Aorta (tissue), 5 donors: ENCODE measurements around the gene ARHGAP22. TPM values are rescaled to one million over a fixed set of nuclear protein-coding genes. Genes with fewer than 3 reads are reported as not detected.

Experiments
- ATAC-seq: fragments of 200-7000 bp; cut with Tn5 transposase; one replicate; pipeline ENCODE4 v1.9.1; 2022; ENCODE audit warnings: moderate library complexity; ENCODE audit not compliant: low FRiP score
- DNase-seq, 2 donors: peaks; one replicate each; pipeline ENCODE4 v3.0.0-alpha.2; 2020
- H3K27ac ChIP-seq, 2 donors: one replicate each; pipeline ENCODE4 v1.5.1; 2013; ENCODE audit warnings: low read length in 2 of 2, mild to moderate bottlenecking in 2 of 2, moderate library complexity in 2 of 2, control low read depth in 1 of 2, inconsistent platforms in 1 of 2, low read depth in 1 of 2
- H3K27me3 ChIP-seq, 2 donors: one replicate each; pipeline ENCODE4 v1.6.1; 2013; ENCODE audit warnings: control low read depth in 1 of 2, low read length in 1 of 2, mild to moderate bottlenecking in 1 of 2, moderate library complexity in 1 of 2; ENCODE audit not compliant: insufficient read depth in 2 of 2, control insufficient read depth in 1 of 2
- H3K36me3 ChIP-seq, 2 donors: one replicate each; pipeline ENCODE4 v1.6.1; 2013; ENCODE audit warnings: control low read depth in 1 of 2, low read length in 1 of 2, mild to moderate bottlenecking in 1 of 2; ENCODE audit not compliant: insufficient read depth in 2 of 2, control insufficient read depth in 1 of 2
- H3K4me1 ChIP-seq, 2 donors: one replicate each; pipeline ENCODE4 v1.6.1; 2013; ENCODE audit warnings: low read length in 2 of 2, control low read depth in 1 of 2, mild to moderate bottlenecking in 1 of 2, moderate library complexity in 1 of 2; ENCODE audit not compliant: insufficient read depth in 2 of 2, control insufficient read depth in 1 of 2
- H3K4me3 ChIP-seq, 2 donors: one replicate each; pipeline ENCODE4 v1.5.1; 2013; ENCODE audit warnings: low read length in 2 of 2, control low read depth in 1 of 2, mild to moderate bottlenecking in 1 of 2
- H3K9me3 ChIP-seq: one replicate; pipeline ENCODE4 v1.6.1; 2013; ENCODE audit warnings: mild to moderate bottlenecking, low read length; ENCODE audit not compliant: control insufficient read depth
- WGBS, 2 donors: extraction: QIAGEN DNeasy Blood & Tissue Kit; methylation state at CpG; one replicate each; pipeline ENCODE4 v1.1.7; 2013; 5-methylcytosine and 5-hydroxymethylcytosine counted together
- intact Hi-C, 2 donors: fragments of 100-400 bp; cut with DNase I; formaldehyde crosslinking; loops; one replicate each; pipeline versions ENCODE4 v1.14.2 to v1.15.0; 2022
- polyA plus RNA-seq, 2 donors: library from polyadenylated mRNA; stranded (reverse); fragments of 200-250 nt; gene quantifications; one replicate each; pipeline ENCODE4 v1.2.3, GENCODE V29; 2013
- total RNA-seq, 2 donors: library from RNA; stranded (reverse); fragmentation: NEBNext Ultra II Directional; extraction: Animal tissue kit (Norgen Biotek cat#: 25700); gene quantifications; one replicate each; pipeline ENCODE4 v1.2.1, GENCODE V29; 2021
- donor health status: healthy with polysubstance abuse.
- donor health status: Bipolar disorder and iron deficiency.
- donor health status: DM: no; HTN: no; CAD: no.
- donor health status: DM: no; HTN: no; CAD: no.
- donor health status: DM: yes; HTN: yes; CAD: no.

The ARHGAP22 gene
- total and polyA plus RNA-seq, 4 donors: 6.1 to 29.1 (median 17.1) TPM

- no peak for ATAC-seq
- no peaks in the 10 kb centered on the region for H3K36me3 ChIP-seq
- H3K9me3 ChIP-seq: no peaks in the 10 kb centered on the region
- H3K4me1 ChIP-seq: no peaks in the 10 kb centered on the region
- no peak for DNase-seq
- H3K27ac ChIP-seq: no peak overlapping the region
- no peak overlapping the region for H3K4me3 ChIP-seq
- WGBS, 2 donors: 93 to 98% methylated on average over 5 of the region's 5 CpGs
- H3K27me3 ChIP-seq: no peaks in the 10 kb centered on the region
- intact Hi-C loops: loop anchor here in 1 of 2 donors (10.0 kb wide), 1 partner anchor 609 kb away; no protein-coding TSS in a partner anchor
These were observed 48.8 kb downstream of the ARHGAP22 start for GRCh38 chr10:48556065-48556464.

DNA sequence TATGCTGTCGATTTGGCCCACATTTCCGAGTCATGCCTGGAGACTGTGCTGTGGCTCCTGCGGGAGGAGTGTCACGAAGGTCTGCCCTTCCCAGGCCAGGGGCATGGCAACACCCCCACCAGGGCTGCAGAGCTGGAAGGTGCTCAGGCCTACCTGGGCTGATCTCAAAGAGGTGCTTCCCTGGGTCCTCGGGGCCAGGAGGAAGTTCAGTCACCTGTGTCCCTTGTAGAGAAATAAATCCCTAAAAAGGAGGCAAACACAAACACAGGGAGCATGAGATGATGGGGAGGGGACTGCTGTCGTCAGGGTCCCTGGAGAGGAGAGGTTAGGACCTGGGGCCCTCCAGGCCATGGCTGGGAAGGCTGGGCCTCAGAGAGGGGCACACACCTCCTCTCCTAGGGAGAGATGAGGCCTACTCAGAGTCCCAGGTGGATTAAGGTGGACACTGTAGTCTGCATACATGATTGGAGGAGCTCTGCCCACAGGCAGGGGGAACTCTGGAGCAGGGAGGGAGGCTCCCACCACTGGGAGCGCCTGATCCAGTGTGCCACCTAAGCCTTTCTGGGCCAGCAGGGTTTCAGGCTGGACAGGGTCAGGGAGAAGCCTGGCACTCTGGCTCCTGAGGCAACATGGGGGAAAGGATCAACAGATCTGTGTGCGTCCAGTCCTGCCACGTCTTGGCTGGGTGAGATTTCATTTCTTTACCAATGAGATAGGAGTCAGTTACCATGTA lies 49.4 kb downstream of the ARHGAP22 start:
- no peaks in the 10 kb centered on the region for H3K9me3 ChIP-seq
- H3K27ac ChIP-seq: no peak overlapping the region
- no peaks in the 10 kb centered on the region for H3K36me3 ChIP-seq
- H3K27me3 ChIP-seq: no peaks in the 10 kb centered on the region
- H3K4me1 ChIP-seq: no peaks in the 10 kb centered on the region
- 69 to 78% methylated on average over 9 of the region's 9 CpGs for WGBS, 2 donors
- no peak overlapping the region for H3K4me3 ChIP-seq
- intact Hi-C loops: loop anchor here in 1 of 2 donors (10.0 kb wide), 1 partner anchor 609 kb away; no protein-coding TSS in a partner anchor
- ATAC-seq (no peak), DNase-seq (no peak)

DNA sequence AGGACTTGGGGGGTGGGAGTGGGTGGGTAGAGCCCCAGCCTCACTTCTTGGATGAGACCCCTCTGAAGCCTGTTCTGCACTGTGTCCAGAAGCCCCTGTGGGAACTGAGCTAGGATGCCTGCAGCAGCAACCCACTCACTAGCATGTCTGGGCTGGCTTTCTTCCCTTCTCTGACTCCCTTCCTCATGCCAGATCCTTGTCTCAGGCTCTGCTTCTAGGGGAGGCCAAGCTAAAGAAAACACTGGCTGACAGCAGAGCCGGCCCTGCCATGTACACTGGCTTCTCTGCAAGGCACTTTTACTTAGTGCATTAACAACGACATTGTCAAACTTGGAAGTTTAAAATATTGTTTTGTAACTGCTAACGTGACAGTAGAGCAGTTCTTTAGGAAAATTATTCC lies 50.2 kb downstream of the ARHGAP22 start:
- peak; percentile 59 for ATAC-seq
- intact Hi-C loops: loop anchor here in 1 of 2 donors (5.0 to 10.0 kb wide), 2 partner anchors 192 to 610 kb away; no protein-coding TSS in a partner anchor
- no peaks in the 10 kb centered on the region for H3K9me3 ChIP-seq
- no peak for DNase-seq
- 0 to 5% methylated on average over 3 of the region's 3 CpGs for WGBS, 2 donors
- no peaks in the 10 kb centered on the region for H3K4me1 ChIP-seq
- no peaks in the 10 kb centered on the region for H3K27me3 ChIP-seq
- no peak overlapping the region for H3K27ac ChIP-seq
- H3K4me3 ChIP-seq: no peak overlapping the region
- H3K36me3 ChIP-seq: no peaks in the 10 kb centered on the region

- WGBS, 2 donors: 38 to 44% methylated on average over 3 of the region's 3 CpGs
- intact Hi-C loops: loop anchor here in 1 of 2 donors (5.0 to 10.0 kb wide), 2 partner anchors 192 to 611 kb away; no protein-coding TSS in a partner anchor
- DNase-seq (no peak), ATAC-seq (no peak)
- H3K4me1 ChIP-seq: no peaks in the 10 kb centered on the region
- no peak overlapping the region for H3K27ac ChIP-seq
- no peaks in the 10 kb centered on the region for H3K27me3 ChIP-seq
- H3K36me3 ChIP-seq: no peaks in the 10 kb centered on the region
- no peak overlapping the region for H3K4me3 ChIP-seq
- no peaks in the 10 kb centered on the region for H3K9me3 ChIP-seq
These were observed 50.6 kb downstream of the ARHGAP22 start for GRCh38 chr10:48554246-48554645.

GRCh38 chr10:48552946-48553564 lies 51.8 kb downstream of the ARHGAP22 start:
- Histone ChIP-seq H3K4me1 (no peaks in the 10 kb centered on the region), H3K36me3 (no peaks in the 10 kb centered on the region), H3K27me3 (no peaks in the 10 kb centered on the region), H3K27ac (no peak overlapping the region), H3K4me3 (no peak overlapping the region), H3K9me3 (no peaks in the 10 kb centered on the region)
- 89% methylated on average over 13 of the region's 13 CpGs for WGBS, 2 donors
- ATAC-seq (no peak), DNase-seq (no peak)
- intact Hi-C loops: loop anchor here (1.0 to 10.0 kb wide), 4 partner anchors 103 to 612 kb away; no protein-coding TSS in a partner anchor

GRCh38 chr10:48551861-48552591 lies 52.8 kb downstream of the ARHGAP22 start:
- Histone ChIP-seq H3K36me3 (no peaks in the 10 kb centered on the region), H3K4me3 (no peak overlapping the region), H3K27ac (no peak overlapping the region), H3K27me3 (no peaks in the 10 kb centered on the region), H3K4me1 (no peaks in the 10 kb centered on the region), H3K9me3 (no peaks in the 10 kb centered on the region)
- no peak for ATAC-seq
- 29 to 38% methylated on average over 7 of the region's 7 CpGs for WGBS, 2 donors
- intact Hi-C loops: loop anchor here (1.0 to 10.0 kb wide), 4 partner anchors 104 to 613 kb away; no protein-coding TSS in a partner anchor
- peak in 1 of 2 donors; percentile 58 for DNase-seq

DNA sequence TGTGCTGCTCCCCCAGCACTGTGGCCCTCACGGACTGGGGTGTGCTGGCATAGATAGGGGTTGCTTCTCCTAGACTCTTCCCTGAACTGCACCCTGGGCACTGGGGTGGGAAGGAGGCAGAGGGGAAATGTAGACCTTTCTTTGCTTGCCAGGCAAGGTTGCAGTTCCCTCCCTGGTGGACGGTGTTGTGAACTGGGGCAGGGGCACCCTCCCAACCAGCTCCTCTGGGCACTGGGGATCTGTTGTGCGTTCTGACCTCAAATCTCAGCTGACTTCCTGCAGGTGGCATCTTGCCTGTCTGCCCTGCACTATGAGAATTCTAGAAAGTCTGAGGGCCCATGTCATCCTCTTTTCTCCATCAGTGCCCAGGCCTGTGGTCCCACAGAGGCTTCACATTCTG lies 53.9 kb downstream of the ARHGAP22 start:
- H3K4me3 ChIP-seq: no peak overlapping the region
- DNase-seq: no peak
- intact Hi-C loops: loop anchor here in 1 of 2 donors (5.0 to 10.0 kb wide), 2 partner anchors 189 to 614 kb away; no protein-coding TSS in a partner anchor
- no peaks in the 10 kb centered on the region for H3K9me3 ChIP-seq
- H3K27ac ChIP-seq: no peak overlapping the region
- no peaks in the 10 kb centered on the region for H3K36me3 ChIP-seq
- no peak for ATAC-seq
- H3K4me1 ChIP-seq: no peaks in the 10 kb centered on the region
- WGBS, 2 donors: 71 to 83% methylated on average over 3 of the region's 3 CpGs
- H3K27me3 ChIP-seq: no peaks in the 10 kb centered on the region

DNA sequence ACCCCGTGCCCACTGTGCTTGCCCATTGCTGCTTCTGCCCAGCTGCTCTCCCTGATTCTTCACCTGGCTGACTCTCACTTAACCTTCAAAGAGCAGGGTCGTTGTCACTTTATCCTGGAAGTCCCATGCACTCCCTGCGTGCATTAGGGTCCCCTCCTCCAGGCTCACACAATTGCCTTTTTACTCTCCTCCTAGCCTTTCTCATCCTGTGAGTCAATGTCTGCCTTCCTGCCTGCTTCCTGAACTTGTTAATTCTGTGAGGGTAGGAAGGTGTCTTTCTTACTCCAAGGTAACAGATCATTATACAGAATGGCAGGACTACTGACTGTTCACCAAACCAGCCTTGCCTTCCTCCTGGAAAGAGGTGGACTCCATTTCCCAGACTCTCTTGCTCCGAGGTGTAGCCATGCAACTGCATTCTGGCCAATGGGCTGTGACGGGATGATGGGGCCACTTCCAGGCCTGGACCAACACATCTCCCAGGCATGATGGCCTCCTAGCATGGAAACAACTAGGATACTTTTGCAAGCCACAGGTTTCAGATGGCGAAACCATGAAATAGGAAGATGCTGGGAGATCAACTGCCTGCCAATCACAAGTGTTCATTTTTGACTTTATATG lies 54.7 kb downstream of the ARHGAP22 start:
- Histone ChIP-seq H3K4me1 (no peaks in the 10 kb centered on the region), H3K36me3 (no peaks in the 10 kb centered on the region), H3K4me3 (no peak overlapping the region), H3K27ac (no peak overlapping the region), H3K27me3 (no peaks in the 10 kb centered on the region), H3K9me3 (no peaks in the 10 kb centered on the region)
- intact Hi-C loops: loop anchor here in 1 of 2 donors (5.0 to 10.0 kb wide), 2 partner anchors 188 to 615 kb away; no protein-coding TSS in a partner anchor
- ATAC-seq (no peak), DNase-seq (no peak)
- 93 to 95% methylated on average over 6 of the region's 6 CpGs for WGBS, 2 donors
